HUES48 (cell line): ENCODE measurements around the gene MAP4K5.

Experiments
- H3K27ac ChIP-seq: one replicate; pipeline ENCODE4 v1.7.0; 2013; ENCODE audit warnings: low read depth, low read length, inconsistent platforms
- H3K27me3 ChIP-seq: 2 replicates; pipeline ENCODE4 v1.6.1; 2013; ENCODE audit warnings: mild to moderate bottlenecking, low read length; ENCODE audit not compliant: control insufficient read depth, insufficient read depth
- H3K36me3 ChIP-seq: 2 replicates; pipeline ENCODE4 v1.6.1; 2013; ENCODE audit warnings: low read length; ENCODE audit not compliant: control insufficient read depth, insufficient read depth
- H3K4me1 ChIP-seq: 2 replicates; pipeline ENCODE4 v1.6.1; 2013; ENCODE audit warnings: mild to moderate bottlenecking, low read length; ENCODE audit not compliant: control insufficient read depth, insufficient read depth
- H3K4me3 ChIP-seq: 2 replicates; pipeline ENCODE4 v1.5.1; 2013; ENCODE audit warnings: mild to moderate bottlenecking, low read depth, low read length
- H3K9ac ChIP-seq: 2 replicates; pipeline ENCODE4 v1.6.1; 2013; ENCODE audit warnings: mild to moderate bottlenecking, low read depth, low read length, moderate library complexity
- H3K9me3 ChIP-seq: 2 replicates; pipeline ENCODE4 v1.6.1; 2013; ENCODE audit warnings: low read length; ENCODE audit not compliant: control insufficient read depth, insufficient read depth

The MAP4K5 gene

GRCh38 chr14:50383618-50384225 lies 148.6 kb downstream of the MAP4K5 start:
- H3K9me3 ChIP-seq = no peaks in the 10 kb centered on the region
- H3K4me1 ChIP-seq = 0 out of 2 replicates have a peak, but pooled peaks cover 2% of the 10 kb centered on the region
- no peak overlapping the region for H3K4me3 ChIP-seq
- no peak overlapping the region for H3K9ac ChIP-seq
- no peaks in the 10 kb centered on the region for H3K36me3 ChIP-seq
- H3K27me3 ChIP-seq = no peaks in the 10 kb centered on the region
- H3K27ac ChIP-seq = no peak overlapping the region

GRCh38 chr14:50381823-50382287 lies 150.5 kb downstream of the MAP4K5 start:
- H3K9ac ChIP-seq = no peak overlapping the region
- no peak overlapping the region for H3K27ac ChIP-seq
- H3K36me3 ChIP-seq = no peaks in the 10 kb centered on the region
- H3K4me1 ChIP-seq = no peaks in the 10 kb centered on the region
- no peaks in the 10 kb centered on the region for H3K27me3 ChIP-seq
- no peak overlapping the region for H3K4me3 ChIP-seq
- H3K9me3 ChIP-seq = no peaks in the 10 kb centered on the region

GRCh38 chr14:50381008-50381407 lies 151.4 kb downstream of the MAP4K5 start:
- no peaks in the 10 kb centered on the region for H3K4me1 ChIP-seq

GRCh38 chr14:50380455-50380854 lies 151.9 kb downstream of the MAP4K5 start:
- Histone ChIP-seq H3K4me3 (no peak overlapping the region), H3K27me3 (no peaks in the 10 kb centered on the region), H3K9ac (no peak overlapping the region), H3K9me3 (no peaks in the 10 kb centered on the region), H3K4me1 (no peaks in the 10 kb centered on the region), H3K27ac (no peak overlapping the region), H3K36me3 (no peaks in the 10 kb centered on the region)

More at GRCh38 chr14:50381008-50381407, 151.4 kb downstream of the MAP4K5 start:
- no peak overlapping the region for H3K9ac ChIP-seq
- H3K27me3 ChIP-seq = no peaks in the 10 kb centered on the region
- no peak overlapping the region for H3K4me3 ChIP-seq
- H3K36me3 ChIP-seq = no peaks in the 10 kb centered on the region
- no peaks in the 10 kb centered on the region for H3K9me3 ChIP-seq
- H3K27ac ChIP-seq = no peak overlapping the region

- H3K27ac ChIP-seq = no peak overlapping the region
- H3K9me3 ChIP-seq = no peaks in the 10 kb centered on the region
- H3K4me3 ChIP-seq = no peak overlapping the region
Measured at GRCh38 chr14:50379563-50379962, 152.8 kb downstream of the MAP4K5 start.

GRCh38 chr14:50377550-50378085 lies 154.8 kb downstream of the MAP4K5 start:
- H3K27me3 ChIP-seq = no peaks in the 10 kb centered on the region
- H3K4me3 ChIP-seq = no peak overlapping the region
- no peaks in the 10 kb centered on the region for H3K4me1 ChIP-seq
- H3K9me3 ChIP-seq = no peaks in the 10 kb centered on the region
- no peaks in the 10 kb centered on the region for H3K36me3 ChIP-seq
- H3K27ac ChIP-seq = no peak overlapping the region
- H3K9ac ChIP-seq = no peak overlapping the region

More at GRCh38 chr14:50379563-50379962, 152.8 kb downstream of the MAP4K5 start:
- no peaks in the 10 kb centered on the region for H3K4me1 ChIP-seq
- H3K27me3 ChIP-seq = no peaks in the 10 kb centered on the region
- H3K36me3 ChIP-seq = no peaks in the 10 kb centered on the region
- no peak overlapping the region for H3K9ac ChIP-seq

GRCh38 chr14:50375760-50376159 lies 156.6 kb downstream of the MAP4K5 start:
- H3K9ac ChIP-seq = no peak overlapping the region
- H3K36me3 ChIP-seq = no peaks in the 10 kb centered on the region
- no peak overlapping the region for H3K4me3 ChIP-seq
- no peaks in the 10 kb centered on the region for H3K4me1 ChIP-seq
- no peaks in the 10 kb centered on the region for H3K27me3 ChIP-seq
- H3K9me3 ChIP-seq = no peaks in the 10 kb centered on the region
- H3K27ac ChIP-seq = no peak overlapping the region

- H3K4me1 ChIP-seq = no peaks in the 10 kb centered on the region
- no peaks in the 10 kb centered on the region for H3K9me3 ChIP-seq
- no peak overlapping the region for H3K27ac ChIP-seq
- no peak overlapping the region for H3K9ac ChIP-seq
- H3K4me3 ChIP-seq = no peak overlapping the region
- no peaks in the 10 kb centered on the region for H3K36me3 ChIP-seq
- no peaks in the 10 kb centered on the region for H3K27me3 ChIP-seq
Measured at GRCh38 chr14:50373959-50374358, 158.4 kb downstream of the MAP4K5 start.

- H3K9me3 ChIP-seq = no peaks in the 10 kb centered on the region
- no peak overlapping the region for H3K4me3 ChIP-seq
Measured at GRCh38 chr14:50371546-50371945, 160.8 kb downstream of the MAP4K5 start.

More at GRCh38 chr14:50371546-50371945, 160.8 kb downstream of the MAP4K5 start:
- no peak overlapping the region for H3K27ac ChIP-seq
- H3K9ac ChIP-seq = no peak overlapping the region
- no peaks in the 10 kb centered on the region for H3K4me1 ChIP-seq
- no peaks in the 10 kb centered on the region for H3K27me3 ChIP-seq
- H3K36me3 ChIP-seq = no peaks in the 10 kb centered on the region
